ENCODE results near the gene MARCHF3. TPM values are rescaled to one million over a fixed set of nuclear protein-coding genes. Genes with fewer than 3 reads are reported as not detected.

MARCHF3 gene, protein sequence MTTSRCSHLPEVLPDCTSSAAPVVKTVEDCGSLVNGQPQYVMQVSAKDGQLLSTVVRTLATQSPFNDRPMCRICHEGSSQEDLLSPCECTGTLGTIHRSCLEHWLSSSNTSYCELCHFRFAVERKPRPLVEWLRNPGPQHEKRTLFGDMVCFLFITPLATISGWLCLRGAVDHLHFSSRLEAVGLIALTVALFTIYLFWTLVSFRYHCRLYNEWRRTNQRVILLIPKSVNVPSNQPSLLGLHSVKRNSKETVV
- 2.9 and 10.6 TPM in 2 replicates for total RNA-seq

DNA sequence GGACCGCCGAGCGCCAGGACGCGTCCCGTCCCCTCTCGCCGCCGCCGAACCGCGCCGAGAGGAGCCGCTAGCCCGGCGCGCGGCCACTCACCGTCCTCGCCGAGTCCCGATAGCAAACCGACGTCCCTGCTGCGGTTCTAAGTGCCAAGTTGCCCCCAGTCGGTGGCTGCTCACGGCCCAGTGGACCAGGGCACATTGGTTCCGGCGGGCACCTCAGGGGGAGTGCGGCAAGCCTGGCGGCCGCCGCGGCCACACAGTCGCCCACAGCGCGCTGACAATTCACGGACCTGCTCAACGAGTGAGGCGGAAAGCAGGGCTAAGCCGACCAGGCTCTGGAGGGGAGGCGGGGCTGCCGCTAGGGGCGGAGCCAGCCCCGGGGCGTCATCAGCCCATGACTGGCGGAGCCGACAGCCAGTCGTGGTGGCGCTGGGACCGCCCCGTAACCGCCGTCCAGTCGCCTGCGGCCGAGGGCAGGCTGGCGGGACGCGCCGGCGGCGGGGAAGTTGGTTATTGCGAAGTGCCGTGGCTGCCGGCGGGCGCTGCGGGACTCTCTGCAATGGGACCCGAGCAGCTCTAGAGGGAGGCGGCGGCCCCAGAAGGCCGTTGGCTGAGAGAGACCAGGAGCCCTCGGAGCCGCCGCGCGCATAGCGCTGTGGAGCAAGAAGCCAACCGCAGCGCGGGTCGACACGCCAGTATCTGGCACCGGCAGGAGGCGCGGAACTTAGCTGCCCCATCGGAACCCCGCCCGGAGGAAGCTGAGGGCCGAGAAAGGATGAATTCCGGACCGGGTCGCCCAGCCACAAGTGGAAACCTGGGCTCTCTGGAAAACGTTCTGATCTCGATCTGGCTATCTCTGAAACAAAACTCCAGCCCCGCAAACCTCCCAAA lies at the start of gene MARCHF3:
Gene MARCHF3, minus strand, starts transcription at position 300 of the 888 bp plus-strand sequence. CDS start 112,387 bp downstream, outside the sequence.

DNA sequence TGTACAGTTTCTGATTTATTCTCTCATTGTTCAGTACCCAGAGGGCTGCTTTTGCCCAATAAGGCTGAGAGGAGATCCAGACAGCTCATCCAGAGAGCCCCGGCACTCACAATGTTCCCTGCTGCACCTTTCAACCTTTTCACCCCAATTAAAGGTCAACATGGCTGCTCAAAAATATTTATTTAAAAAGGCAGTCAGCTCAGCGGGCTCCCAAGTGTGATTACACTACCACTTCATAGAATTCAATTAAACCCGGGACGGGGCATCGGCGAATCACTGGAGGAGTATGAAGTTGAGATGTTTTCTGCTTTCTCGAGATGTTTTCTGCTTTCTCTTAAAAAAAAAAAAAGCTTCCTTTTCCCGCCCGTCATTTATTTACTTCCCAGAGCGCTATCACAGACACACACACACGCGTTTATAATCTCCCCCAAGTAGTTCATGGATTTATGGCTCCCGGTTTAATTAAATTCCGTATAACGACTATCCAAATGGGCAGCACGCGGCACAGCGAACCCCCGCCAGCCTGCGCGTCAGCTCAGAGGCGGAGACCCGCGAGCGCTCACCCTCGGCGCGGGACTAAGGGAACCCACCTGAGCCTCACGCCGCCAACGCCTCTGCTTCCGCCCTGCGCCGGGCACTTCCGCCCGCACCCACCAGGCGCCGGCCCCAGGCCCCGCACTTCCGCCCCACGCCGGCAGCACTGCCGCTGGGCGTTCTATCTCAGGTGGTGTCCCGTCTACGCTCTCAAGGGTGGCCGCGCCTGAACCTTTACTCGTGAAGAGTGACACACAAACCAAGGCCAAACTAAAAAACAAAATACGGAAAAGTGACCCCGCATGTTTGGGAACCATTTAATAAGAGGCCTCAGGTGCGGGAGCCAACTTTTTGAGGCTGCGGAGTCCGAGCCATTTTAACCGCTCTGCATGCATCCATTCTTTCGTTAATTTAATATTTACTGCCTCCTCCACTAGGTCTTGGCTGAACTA lies 42.8 kb upstream of the MARCHF3 start, which contains the start of gene C5orf63:
Gene C5orf63, minus strand, starts transcription at position 642 of the 986 bp plus-strand sequence. CDS start 14,507 bp downstream, outside the sequence.

Other genes with a start within 250 kb of the MARCHF3 start
- gene C5orf63, start 42.9 kb upstream of the MARCHF3 start, total RNA-seq, result 2.6 and 3.3 TPM in 2 replicates

Data from subcutaneous preadipocyte (primary cell).